HFF-Myc (cell line): ENCODE measurements around the gene SLC39A2.

Experiments used
- DNase-seq: peaks from one replicate; pipeline ENCODE4 v3.0.0-alpha.2; 2011; ENCODE audit warnings: low read depth; ENCODE audit errors: extremely low read depth
- H3K4me3 ChIP-seq: replicated peaks from 2 replicates; pipeline ENCODE4 v1.5.1; 2011; ENCODE audit warnings: low read depth, mild to moderate bottlenecking, control low read depth, low read length
- CTCF ChIP-seq: IDR thresholded peaks from 2 replicates; pipeline ENCODE4 v1.5.1; 2012; ENCODE audit warnings: mild to moderate bottlenecking, low read depth, low read length, control low read depth; ENCODE audit errors: missing control alignments

Gene SLC39A2

DNA sequence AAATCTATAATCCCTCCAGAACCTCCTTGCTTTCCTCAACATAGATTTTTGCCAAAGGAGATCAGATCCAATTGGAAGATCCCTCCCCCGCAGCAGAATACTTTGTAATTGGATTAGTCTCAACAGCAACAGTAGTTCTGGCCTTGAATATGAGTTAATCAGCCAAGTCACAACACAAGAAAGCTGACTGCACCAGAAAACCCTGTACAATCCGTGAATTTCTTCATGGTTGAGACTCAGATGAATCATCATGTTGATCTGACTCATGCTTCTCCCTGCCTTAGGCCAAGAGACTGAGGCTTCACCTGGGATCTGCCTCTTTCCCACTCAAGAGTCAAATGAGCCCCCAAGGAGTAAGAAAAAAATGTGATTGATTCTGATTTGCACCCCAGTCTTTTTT is 12.3 kb upstream of the SLC39A2 start:
- peak; percentile 67 for DNase-seq
- no peak for TF ChIP-seq CTCF
- no peak overlapping the region for H3K4me3 ChIP-seq

GRCh38 chr14:20988717-20989470 is 10.2 kb upstream of the SLC39A2 start:
- DNase-seq, result no peak
- no peak for TF ChIP-seq CTCF

DNA sequence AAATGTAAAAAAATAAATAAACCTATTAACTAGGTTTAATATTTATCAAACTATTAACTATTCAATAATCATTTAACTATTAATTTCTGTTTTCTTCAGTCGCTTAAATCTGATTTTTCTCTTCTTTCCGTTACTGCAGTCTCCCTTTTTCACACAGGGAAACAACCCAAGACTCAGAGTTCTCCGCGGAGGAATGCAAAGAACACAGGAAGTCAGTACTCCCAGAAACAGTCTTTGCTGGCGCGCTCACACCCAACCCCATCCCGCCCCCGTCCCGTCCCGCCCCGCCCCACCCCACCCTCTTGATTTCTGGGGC is 9.7 kb upstream of the SLC39A2 start:
- DNase-seq, result no peak
- peak overlapping the region; percentile 74 for H3K4me3 ChIP-seq
- TF ChIP-seq CTCF, result no peak

More at GRCh38 chr14:20988717-20989470, 10.2 kb upstream of the SLC39A2 start:
- peak overlapping the region; percentile 31 for H3K4me3 ChIP-seq

GRCh38 chr14:20989787-20990600 is 9.1 kb upstream of the SLC39A2 start, which contains the start of gene METTL17:
Gene METTL17 (plus strand): TSS chr14:20989980. CDS start chr14:20990003, 23 bp downstream.
- DNase-seq, result peak; percentile 95
- TF ChIP-seq CTCF, result peak; percentile 48
- peak within 1 kb of the TSS; percentile 74 for H3K4me3 ChIP-seq

DNA sequence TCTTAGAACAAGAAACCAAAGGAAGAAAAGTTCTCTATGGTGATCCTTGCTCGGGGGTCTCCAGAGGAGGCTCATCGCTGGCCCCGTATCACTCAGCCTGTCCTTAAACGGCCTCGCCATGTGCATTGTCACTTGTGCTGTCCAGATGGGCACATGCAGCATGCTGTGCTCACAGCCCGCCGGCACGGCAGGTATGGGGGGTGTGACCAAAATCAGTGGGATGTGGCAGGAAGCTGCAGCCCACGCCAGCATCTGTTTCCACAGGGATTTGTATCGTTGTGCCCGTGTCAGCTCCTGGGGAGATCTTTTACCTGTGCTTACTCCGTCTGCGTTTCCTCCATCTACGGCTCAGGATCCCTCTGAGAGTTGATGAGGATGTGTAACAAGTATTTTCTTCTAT is 2.6 kb upstream of the SLC39A2 start:
- no peak overlapping the region for H3K4me3 ChIP-seq
- TF ChIP-seq CTCF, result no peak
- no peak for DNase-seq

DNA sequence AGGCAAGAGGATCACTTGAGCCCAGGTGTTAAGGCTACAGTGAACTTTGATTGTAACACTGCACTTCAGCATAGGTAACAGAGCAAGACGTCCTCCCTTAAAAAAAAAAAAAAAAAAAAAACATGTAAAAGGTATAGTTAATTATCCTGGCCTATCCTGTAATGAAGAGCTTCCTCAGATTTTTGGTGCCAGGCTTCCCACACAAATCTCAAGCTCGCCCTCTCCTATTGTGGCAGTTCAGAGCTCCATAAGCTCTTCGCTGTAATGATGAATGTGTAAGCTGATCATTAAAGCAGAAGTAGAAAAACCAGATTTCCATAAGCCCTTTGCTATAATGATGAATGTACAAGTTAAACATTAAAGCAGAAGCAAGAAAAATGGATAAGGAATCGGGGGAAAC is 2.0 kb upstream of the SLC39A2 start:
- TF ChIP-seq CTCF, result no peak

More for the DNA sequence above, 2.0 kb upstream of the SLC39A2 start:
- no peak overlapping the region for H3K4me3 ChIP-seq
- no peak for DNase-seq
